GF-D8 (cell line): Measurements from ENCODE around the gene ZBTB39.
A peak's percentile ranks its signal among the peaks of the same experiment; 100 is the strongest.
"Not testable (repeated sequence)": the region's sequence is repeated elsewhere in the genome, so short reads cannot be mapped to it uniquely, and the experiment has no call there.

ENCODE experiments used
- DNase-seq: peaks from one replicate; lab custom pipeline; 2025; lab: John Stamatoyannopoulos, UW

Gene ZBTB39

DNA sequence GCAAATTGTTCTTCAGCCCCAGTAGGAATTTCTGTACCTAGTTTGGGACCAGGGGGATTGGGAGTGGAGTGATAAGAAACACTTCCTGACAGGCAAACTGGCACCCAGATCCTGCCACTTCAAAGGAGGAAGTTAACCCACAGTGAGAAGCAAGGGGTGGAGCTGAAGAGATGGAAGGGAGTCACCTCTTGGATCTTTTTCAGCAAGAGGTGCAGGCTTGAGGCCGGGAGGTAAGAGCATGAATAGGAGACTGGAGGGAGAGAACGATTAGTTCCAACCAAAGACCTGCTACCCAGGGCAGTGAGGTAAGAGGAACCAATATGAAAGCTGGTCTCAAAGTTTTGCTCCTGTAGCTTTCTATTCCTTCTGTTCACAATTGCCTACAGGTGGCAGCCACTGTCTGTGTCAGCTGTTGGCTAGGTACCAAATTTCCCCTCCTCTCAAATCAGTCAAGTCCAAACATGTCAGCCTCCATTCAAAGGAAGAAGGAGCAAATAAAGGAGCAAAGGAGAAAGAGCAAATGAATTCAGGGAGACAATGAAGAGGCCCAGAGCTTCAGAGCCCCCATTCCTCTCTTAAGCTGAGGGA, 24.9 kb upstream of the ZBTB39 start:
- no peak for DNase-seq

DNA sequence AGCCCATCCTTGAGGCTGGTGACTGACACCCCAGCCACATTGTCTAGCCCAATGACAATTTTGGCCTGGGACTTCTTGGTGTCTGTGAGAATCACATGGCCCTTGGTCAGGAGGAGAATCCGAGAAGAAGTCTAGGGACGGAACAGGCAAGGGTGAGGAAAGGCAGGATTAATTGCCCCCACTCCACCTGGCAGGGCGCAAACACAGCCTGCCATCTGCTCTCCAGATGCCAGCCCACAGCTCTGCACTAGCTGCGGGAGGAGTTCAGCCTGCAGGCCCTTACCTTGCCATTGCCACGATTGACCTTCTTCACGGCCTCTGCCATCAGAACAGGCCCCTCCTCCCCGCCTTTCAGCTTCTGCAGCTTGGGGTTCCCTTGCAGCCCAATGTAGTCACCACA, 23.1 kb upstream of the ZBTB39 start:
- no peak for DNase-seq

DNA sequence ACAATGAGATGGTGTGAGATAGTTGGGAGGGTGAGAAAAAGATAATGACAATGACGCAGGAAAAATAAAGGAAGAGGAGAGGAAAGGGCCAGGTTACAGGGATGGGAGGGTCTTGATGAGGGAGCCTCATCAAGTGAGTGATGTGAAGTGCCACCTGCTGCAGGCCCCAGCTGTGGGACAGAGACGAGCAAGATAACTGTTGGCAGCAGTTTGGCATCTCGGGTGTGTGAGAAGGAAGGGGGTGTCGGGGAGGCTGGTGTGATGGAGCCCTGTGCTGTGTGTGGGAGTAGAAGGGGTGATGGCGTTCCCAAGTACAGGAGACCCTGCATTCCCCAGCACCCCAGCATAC, 21.4 kb upstream of the ZBTB39 start:
- no peak for DNase-seq

DNA sequence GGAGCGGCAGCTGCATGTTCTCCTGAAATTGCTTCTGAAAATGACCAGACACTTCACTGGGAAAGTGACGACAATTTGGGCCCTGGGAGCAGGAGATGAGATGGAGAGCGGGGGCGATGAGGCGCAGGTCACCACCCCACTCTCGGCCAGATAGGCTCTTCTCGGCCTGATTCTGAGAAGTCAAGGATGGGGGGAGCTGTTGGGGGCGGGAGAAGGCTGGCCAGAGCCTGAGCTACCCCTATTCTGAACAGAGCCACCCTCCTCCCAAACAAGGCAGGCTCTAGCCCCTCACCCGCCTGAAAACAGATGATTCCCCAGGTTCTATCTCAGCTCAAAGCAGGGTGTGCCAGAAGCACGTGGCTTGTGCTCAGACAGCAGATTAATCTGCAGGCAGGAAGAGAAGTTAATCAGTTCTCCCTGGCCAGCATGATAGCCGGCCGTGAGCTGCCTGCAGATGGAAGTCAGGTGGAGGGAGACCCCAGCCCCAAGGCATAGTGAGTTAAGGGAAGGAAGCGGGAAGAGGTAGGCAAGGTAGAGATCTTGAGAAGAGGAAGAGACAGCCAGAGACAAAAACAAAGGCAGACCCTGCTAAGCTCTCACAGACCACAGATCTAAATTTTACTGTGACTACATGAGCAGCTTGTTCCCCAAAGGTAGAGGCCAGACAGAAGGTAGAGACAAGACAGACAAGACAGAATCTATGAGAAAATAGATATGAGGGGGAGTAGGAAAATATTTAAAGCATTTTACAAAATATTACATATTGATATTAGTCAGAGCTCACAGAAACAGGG, 20.9 kb upstream of the ZBTB39 start:
- DNase-seq: no peak

DNA sequence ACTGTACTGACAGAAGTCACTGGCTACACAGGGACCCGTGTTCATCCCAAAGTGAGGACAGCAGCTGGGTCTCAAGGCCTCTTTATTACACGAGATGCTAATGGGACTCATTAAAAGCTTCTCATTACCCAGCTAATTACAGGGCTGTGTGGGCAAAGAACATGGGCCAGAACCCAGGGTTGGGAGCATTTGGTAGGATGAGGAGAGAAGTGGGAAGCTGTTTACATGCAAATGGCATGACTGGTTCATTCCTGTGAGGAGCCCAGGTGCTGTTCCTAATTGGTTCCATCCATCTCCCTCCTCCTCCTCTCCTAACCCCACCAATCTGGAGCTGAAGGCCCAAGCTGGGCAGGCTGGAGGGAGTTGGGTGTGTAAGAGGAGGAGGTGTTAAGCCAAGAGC, 18.9 kb upstream of the ZBTB39 start:
- DNase-seq: no peak

DNA sequence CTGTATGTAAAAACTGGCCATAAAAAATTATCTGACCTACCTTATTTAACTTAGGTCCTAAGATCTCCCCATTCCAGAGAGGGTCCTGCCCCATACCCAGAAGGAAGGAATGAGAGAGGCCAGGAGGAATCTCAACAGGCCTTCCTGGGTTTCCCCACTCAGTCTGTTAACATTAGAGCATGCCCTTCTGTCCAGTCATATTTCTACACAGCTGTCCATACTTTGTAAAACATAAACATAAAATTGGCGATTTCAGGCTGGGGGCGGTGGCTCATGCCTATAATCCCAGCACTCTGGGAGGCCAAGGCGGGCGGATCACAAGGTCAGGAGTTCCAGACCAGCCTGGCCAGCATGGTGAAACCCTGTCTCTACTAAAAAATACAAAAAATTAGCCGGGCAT, 16.0 kb upstream of the ZBTB39 start:
- not testable (repeated sequence) for DNase-seq

DNA sequence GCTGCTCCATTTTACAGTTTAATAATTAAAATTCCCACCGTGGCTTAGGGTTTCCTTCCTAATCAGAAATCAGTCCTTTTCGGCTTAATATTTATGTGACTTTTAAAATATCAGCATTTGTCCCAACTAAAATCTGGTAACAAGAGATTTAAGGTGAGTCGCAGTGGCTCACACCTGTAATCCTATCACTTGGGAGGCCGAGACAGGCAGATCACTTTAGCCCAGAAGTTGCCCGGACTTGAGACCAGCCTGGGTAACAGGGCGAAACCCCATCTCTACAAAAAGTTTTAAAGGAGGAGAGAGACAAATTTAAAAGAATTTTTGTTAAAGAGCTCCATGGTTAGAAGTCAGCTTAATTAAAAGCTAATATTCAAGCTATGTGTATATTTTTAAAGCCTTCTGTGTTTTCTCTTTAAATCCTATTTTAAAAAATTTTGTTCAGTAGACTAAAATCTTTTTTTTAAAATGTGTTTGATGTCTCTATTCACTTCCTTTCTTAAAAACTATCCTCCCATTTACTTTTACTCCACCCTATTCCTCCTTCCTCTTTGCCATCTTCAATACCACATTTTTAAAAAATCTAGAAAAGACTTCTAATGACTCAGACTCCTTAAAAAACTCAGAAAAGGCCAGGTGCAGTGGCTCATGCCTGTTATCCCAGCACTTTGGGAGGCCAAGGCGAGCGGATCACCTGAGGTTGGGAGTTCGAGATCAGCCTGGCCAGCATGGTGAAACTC, 13.8 kb upstream of the ZBTB39 start:
- no peak for DNase-seq

DNA sequence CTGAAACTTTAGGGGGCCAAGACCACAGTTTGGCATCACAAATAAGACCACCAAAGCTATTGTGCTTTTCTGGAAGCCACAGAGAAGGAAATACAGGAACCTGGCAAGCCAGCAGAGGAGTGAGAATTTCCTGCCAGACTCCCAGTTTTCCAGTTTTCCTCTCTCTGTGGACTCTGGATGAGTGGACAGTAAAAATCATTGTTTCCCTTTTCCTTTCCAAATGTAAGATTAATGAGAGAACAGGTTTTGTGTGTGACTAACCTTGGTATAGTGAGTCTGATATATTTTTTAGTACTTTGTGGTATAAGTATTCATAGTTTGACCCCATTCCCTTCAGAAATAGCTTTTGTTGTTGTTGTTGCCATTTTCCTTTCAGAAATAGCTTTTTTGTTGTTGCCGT, 12.6 kb upstream of the ZBTB39 start:
- DNase-seq: no peak

DNA sequence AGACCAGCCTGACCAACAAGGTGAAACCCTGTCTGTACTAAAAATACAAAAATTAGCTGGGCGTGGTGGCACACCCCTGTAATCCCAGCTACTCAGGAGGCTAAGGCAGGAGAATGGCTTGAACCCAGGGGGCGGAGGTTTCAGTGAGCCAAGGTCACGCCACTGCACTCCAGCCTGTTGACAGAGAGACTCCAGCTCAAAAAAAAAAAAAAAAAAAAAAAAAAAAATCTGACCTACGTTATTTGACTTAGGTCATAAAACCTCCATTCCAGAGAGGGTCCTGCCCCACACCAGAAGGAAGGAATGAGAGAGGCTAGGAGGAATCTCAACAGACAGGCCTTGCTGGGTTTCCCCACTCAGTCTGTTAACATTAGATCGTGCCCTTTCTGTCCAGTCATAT, 12.0 kb upstream of the ZBTB39 start:
- not testable (repeated sequence) for DNase-seq

DNA sequence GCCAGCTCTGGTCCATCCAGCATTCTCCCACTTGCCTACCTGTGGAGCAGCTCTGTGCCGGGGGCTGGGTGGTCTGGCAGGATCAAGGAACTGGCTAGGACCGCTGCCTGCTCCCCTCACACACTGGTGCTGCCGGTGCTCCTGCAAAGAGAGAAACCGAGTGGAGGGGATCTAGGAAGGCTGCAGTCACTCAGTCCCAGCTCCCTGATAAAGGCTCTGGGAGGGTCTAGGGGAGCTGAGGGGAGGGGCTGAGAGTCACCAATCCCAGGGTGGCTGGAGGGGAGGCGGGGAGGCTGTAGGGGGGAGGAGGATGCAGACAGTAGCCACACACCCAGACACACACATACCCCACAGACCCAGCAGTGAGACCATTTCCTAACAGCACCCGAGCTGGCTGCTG, 10.0 kb upstream of the ZBTB39 start, which contains the start of gene TAC3:
TAC3 (minus strand) TSS at position 182 of the 400 bp plus-strand sequence. CDS start 732 bp downstream, outside the sequence.
- DNase-seq: no peak

DNA sequence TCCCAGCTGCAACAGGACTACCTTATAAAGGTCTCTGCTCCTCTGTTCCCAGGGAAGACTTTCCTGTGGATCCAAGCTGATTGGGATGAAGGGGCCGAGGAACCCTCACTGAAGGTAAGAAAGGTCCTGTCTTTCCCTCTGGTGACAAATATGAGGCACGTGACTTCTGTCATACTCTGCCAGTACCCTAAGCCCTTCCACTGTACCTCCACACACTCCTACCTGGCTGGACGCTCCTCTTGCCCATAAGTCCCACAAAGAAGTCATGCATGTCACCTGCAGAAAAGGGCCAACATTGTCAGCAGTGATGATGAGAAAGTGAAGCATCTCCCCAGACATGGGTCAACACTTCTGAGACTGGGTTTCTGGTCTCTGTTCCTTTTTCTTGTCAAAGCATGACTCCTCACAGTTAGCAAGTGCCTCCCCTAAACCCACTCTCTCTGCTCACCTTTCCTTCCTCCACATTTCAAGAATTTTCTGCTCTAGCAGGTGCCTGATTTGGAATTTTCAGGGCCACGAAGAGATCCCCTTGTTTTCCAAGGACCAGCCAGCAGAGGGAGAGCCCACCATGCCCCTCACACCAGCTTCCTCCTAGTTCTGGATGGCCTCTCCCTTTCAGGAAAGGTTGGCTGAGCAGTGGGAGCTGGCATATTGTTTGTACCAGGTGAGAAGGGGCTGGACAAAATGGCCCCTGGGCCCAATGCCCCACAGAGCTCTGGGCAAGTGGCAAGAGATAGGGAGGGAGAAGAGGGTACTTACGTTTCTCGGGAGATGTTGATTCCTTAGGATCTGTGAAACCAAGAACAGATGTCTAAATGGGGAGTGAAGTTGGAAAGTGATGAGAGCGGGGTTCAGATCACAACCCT, 6.5 kb upstream of the ZBTB39 start:
- DNase-seq: no peak

DNA sequence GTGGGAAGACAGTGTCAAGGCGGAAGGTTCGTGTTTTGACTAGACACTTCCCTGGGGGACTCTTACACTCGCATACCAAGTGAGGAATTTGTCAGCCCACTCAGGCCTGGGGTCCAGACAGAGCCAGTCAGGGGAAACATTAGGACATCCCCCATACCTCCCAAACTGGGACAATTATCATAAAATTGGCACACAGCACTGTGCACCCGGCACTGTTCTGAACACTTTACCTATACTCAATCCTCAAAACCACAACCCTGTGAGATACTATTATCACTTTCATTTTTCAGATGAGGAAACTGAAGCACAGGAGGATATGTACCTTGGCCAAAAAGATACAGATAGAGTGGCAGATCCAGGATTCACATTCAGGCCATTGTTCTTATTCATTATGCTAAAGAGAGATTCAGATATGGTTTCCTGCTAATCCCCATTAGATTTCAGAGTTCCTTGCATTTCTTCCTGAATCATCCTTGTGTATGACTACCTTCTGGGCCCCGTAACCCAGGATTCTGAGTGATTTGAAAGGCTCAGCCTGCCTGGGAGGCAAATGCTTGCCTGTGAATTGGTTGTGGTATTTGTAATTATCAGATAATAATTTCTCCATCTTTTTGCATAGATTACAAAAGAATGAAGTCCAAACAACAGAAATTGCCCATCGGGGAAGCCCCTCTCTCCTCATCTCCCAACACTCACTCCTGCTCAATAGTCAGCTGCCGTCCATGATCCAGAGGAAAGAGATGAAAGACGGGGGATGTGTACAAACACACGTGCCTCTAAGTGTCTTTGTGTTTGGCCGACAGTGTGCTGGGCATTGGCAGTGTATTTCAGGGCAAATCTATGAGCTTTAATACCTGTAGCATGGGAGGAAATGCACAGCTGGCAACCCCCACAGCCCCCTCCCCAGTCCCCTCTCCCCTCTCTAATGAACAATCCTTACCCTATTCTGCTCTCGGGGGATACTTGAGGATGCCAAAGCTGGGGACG, 5.4 kb upstream of the ZBTB39 start:
- DNase-seq: no peak

DNA sequence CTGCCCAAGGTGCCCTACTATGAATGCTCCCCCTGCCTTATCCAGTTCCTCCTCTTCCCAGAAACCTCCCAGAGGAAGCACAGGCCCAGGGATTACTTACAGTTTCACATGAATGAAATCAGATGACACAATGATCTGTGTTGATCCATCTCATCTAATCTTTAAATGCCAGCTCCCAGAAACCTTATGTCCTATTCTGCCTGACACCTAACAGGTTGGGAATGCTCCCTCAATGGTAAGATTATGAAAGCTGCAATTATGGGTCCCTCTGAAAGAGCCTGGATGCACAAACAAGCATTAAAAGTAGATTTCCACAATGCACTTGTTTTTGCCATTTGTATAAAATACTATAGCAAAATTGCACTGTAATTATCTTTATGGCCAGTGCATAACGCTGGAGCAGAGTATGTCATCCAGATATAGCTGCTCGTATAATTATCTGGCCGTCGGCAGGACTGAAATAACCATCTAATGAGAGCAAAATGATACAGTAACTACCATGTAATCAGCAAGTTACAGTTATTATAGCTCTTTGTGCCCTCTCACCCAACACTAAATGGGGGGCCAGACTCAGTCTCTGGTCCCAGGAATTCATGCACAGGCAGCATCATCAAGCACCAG, 4.4 kb upstream of the ZBTB39 start:
- DNase-seq: no peak

DNA sequence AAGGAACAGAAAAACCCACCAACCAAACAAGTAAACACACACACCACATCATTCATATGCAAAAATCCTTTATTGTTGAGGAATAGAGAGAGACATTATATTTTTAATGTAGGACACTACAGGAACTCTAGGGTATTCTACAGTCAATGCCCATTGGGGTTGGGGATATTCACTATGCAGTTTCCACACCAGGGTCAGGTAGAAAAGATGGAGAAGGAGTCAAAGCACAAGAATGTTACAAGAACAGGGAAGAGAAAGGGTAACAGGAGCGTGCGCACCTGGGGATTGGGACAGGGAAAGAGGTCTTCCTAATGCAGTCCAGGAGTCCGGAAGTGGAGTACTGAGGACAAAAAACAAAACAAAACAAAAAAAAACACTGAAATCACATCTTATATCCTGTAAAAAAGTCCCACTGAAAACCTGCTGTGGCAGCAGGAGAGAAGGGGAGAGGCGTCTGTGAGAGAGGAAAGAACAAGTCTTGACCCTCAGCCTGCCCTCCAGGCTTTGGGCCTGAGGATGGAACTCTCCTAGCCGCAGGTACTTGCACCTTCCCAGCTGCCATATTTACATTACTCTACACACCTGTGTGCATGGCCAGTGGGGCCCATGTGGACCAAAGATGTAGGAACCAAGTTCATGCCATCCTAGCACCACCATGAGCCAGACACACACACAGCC, 3.7 kb upstream of the ZBTB39 start:
- no peak for DNase-seq

DNA sequence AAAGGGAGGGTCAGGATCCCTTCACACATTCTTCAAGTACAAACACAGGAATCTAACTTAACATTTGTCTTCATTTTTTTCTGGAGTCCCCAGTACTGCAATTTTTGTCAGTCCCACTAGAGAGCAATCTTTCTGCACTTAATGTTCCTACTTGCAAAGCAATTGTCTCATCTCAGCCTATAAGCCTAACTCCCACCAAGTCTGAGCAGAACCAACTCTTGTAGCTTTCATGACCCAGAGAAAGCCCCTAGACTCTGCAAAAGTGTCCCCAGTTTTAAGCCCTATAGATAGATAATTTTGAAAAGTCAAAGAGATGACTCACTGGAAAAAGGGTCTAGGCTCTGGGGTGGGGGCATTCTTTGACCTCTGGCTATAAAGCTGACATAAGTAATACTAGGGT, 1.8 kb upstream of the ZBTB39 start:
- peak; percentile 60 for DNase-seq

DNA sequence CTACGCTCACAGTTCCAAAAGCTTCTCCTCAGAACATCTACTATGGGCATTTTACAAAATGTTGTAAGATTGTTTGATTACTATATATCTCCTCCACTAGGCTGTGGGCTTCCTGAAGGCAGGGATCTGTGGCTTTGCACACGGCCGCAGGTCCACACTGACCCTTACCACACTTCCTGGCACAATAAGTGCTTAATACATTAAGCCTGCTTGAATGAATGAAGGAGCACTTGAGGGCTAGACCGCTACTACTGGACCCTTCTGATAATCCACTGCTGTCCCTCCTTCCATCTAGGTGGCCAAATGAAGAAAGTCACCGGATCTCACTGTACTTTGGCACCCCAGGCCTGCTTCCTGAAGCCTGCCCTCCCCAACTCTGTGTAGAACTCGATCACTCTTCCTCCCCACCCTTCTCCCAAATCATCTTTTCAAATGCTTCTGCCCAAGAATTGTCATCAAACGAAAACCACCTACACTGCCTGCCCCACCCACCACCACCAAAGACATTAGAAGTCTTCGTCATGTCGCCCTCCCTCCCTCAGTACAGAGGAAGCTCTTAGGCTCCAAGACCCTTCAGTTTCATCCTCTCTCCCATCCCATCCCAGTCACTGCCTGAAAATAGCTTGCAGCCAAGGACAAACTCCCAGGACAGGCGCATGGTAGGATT, 596 bp upstream of the ZBTB39 start:
- DNase-seq: no peak

DNA sequence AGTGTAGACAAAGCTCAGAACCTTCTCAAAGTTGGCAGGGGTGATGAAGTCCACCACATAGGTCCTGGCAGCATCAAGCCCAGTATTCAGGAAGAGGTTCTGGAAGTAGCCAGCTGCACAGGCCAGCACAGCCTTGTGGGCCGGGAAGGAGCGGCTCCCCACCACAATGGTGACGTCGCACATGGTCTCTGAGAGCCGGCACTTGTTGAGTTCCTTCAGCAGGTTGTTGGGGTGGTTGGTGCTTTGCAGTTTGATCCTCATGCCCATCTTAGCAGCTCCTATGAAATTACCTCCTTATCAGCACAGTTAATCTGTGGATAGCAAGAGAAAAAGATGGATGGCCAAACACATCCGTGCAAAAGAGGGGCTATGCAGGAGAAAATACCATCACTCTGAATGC, 1.7 kb downstream of the ZBTB39 start:
- DNase-seq: no peak

DNA sequence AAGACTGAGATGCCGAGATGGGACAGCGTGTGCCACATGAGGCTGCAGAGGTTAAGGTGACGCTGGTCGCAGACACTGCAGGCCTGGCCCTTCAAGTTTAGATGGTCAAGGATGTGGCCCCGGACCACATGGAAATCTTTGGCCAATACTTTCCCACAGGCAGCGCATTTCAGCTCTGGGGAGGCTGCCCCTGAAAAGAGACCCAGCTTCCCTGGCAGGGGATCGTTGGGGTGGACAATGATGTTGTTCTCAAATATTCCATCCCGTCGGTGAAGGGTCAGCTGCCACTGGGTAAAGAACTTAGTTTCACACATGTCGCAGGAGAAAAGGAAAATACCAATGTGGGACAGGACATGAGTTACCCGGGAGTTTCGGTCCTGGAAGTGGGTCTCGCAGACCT, 3.0 kb downstream of the ZBTB39 start:
- no peak for DNase-seq

DNA sequence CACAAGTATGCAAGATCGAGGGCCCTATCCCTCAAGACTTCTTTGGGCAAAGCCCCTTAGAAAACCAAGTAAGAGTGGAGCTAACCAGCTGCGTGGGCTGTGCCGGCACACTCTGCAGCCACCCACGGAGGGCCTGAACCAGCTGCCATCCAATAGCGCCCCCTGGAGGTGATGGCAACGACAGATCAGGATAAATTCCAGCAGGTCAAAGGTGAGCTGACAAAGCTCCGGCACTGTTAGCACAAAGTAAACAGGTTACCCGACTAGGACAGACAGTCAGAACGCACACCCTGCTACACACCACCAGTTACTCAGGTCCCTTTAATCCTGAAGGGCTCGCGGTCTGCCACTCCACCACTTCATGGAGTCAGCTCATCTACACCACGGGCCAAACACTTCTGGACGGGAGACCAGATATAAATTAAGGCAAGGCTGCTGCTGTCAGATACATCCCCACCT, 4.9 kb downstream of the ZBTB39 start:
- DNase-seq: no peak
